GM12872 (cell line): ENCODE results near the gene SRGAP3.

Source experiments
- TF ChIP-seq, protein P1 (sequence below): IDR thresholded peaks from 3 replicates; pipeline ENCODE4 v1.5.1; 2011; ENCODE audit warnings: low read depth, mild to moderate bottlenecking, low read length, moderate library complexity; ENCODE audit not compliant: insufficient read depth

The SRGAP3 gene

DNA sequence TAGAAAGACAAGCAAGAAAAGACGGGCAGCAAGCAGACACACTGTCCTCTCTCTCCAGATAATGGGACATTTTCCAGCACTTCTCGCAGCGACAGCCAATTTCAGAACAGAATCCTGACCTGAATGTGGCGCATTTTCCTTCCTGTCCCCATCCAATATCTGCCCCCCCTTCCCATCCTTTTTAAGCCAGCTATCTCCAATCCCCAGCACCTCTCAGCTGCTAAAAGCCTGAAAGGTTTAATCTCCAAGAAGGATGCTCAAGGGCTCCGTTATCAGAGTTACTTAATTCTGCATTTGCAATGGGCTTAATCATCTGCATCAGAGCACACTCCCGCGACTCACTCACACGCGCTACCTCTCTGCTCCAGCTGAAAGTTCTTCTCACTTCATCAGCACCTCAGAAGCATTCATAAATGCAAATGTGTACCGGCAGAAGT, 50.5 kb downstream of the SRGAP3 start:
- TF ChIP-seq, protein P1, sequence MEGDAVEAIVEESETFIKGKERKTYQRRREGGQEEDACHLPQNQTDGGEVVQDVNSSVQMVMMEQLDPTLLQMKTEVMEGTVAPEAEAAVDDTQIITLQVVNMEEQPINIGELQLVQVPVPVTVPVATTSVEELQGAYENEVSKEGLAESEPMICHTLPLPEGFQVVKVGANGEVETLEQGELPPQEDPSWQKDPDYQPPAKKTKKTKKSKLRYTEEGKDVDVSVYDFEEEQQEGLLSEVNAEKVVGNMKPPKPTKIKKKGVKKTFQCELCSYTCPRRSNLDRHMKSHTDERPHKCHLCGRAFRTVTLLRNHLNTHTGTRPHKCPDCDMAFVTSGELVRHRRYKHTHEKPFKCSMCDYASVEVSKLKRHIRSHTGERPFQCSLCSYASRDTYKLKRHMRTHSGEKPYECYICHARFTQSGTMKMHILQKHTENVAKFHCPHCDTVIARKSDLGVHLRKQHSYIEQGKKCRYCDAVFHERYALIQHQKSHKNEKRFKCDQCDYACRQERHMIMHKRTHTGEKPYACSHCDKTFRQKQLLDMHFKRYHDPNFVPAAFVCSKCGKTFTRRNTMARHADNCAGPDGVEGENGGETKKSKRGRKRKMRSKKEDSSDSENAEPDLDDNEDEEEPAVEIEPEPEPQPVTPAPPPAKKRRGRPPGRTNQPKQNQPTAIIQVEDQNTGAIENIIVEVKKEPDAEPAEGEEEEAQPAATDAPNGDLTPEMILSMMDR = no peak

DNA sequence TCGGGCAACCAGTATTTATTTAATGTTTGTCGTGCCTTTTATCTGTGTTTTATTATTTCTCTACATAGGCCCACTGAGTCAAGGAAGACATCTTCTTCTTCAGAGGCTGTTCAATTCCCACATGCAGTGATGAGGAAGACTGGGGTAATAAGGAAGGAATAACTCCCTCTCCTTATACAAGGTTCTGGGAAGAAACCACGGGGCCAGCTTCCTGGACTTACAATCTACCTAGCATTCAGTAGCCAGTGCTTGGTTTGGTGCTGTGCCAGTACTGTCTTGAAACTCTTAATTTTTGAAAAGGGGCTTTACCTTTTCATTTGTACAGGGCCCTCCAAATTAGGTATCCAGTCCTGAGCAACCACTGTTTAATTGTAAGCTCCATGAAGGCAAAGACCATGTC, 51.2 kb downstream of the SRGAP3 start:
- TF ChIP-seq, protein P1 = no peak

DNA sequence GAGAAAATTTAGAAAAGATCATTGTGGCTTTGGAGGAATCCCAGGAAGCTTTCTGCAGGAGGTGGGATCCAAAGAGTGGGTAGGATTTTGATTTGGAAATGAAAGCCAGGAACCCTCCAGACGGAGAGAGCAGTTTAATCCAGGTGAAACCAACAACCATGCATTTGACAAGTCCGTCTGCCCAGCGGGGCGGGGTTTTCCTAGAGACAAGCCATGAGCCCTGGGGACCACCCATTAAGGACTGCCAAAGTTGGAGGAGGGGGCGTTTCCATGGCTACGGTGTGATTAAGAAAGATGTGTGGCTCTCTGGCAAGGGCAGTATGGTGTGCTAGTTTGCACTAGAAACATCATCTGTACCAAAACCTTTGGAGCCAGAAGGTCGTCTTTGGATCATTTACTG, 53.4 kb downstream of the SRGAP3 start:
- TF ChIP-seq, protein P1 = no peak

DNA sequence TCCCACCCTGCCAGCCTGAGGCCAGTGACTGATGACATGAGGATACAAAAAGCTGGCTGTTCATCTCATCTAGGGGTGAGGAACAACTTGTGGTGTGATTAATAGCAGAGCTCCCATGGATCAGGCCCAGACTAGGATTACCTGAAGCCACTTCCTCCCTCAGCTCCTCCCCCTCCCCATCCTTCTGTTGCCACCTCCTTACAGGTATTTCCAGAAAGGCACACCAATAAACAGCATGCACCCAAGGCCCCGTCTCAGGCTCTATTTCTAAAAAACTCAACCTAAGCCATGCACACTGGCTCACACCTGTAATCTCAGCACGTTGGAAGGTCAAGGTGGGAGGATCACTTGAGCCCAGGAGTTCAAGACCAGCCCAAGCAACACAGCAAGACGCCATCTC, 54.1 kb downstream of the SRGAP3 start:
- TF ChIP-seq, protein P1 = no peak

DNA sequence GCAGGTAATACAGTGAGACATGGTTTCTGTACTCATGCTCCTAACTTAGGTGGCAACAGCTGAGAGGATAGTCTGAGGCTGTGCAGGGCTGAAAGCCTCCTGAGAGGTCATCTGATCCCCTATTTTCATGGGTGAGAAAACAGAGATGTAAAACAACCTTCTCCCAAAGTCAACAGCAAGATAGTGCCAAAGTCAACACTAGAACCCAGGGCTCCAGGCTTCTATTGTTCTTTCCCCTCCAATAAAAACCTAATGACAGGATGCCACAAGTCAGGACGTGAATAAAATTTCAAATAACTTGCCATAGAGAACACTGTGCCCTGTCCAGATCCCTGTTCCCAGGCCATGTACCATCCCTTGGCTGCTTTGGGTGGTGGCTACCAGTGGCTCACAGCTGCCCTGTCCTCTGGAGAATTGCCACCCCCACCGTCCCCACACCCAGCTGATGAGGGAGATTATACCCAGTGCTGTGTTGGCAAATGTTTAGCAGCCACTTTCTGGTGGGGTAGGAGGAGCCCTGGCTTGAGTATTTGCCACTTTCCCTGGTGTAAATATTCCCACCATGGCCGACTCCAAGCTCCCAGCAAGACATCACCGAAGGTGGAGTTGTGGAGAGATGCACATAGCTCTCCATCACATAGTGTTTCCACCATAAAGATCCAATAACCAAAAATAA, 54.8 kb downstream of the SRGAP3 start:
- TF ChIP-seq, protein P1 = no peak

DNA sequence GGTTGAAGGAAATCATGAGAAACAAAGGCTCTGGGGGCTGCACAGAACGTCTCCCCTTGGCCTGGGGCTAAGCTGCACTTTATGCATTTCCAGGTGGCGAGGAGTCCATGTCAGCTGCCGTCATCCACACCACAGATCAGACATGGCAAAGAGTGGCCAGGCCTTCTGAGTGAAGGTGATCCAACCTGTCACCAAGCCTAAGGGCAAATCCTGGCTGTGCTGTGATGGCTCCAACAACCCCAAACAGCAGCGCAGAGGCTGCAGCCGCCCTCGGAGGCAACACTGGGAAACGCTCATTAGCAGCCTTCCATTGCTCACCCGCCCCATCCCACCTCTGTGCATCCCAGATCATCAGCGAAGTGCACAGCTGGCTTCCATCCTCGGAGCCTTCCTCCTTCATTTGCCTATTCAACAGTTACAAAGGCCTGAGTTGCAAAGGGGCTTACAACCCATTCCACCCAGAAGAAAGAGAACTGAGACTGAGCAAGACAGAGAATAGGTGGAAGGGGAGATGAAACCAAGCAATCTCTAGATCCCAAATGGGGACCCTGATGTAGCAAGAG, 55.7 kb downstream of the SRGAP3 start:
- TF ChIP-seq, protein P1 = no peak

DNA sequence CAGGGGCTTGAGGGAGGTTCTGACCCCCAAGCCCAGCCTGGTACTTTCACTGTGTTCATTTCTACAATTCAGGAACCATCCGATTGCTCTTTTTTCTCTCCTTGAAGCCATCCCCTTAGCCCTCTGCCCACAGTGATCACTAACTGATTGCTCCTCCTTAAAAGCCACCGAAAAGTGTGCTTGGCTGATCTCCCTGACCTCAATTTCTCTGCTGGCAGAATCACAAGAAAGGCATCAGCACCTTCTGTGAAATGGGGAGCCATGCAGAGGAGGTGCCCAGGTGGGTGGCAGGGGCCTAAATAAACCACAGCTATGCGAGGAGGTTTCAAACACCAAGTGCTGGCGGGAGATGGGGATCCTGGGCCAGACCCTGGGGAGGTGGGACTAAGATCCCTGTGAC, 56.2 kb downstream of the SRGAP3 start:
- TF ChIP-seq, protein P1 = no peak
